HG03558 (cell line): ENCODE results near the gene UBE3D.
"Not testable (repeated sequence)": the region's sequence is repeated elsewhere in the genome, so short reads cannot be mapped to it uniquely, and the experiment has no call there.

ENCODE experiments used
- ATAC-seq: cut with Tn5 transposase; IDR thresholded peaks from one replicate; pipeline ENCODE4 v1.9.1; 2021; ENCODE audit warnings: moderate number of reproducible peaks; ENCODE audit not compliant: unreplicated experiment; ENCODE audit errors: extremely low read depth

Gene UBE3D

GRCh38 chr6:82984720-82985119, 80.9 kb downstream of the UBE3D start:
- no peak for ATAC-seq

- ATAC-seq = no peak
Measured at GRCh38 chr6:82980086-82980485, 85.6 kb downstream of the UBE3D start.

GRCh38 chr6:82979657-82980056, 86.0 kb downstream of the UBE3D start:
- no peak for ATAC-seq

GRCh38 chr6:82978362-82978945, 87.2 kb downstream of the UBE3D start:
- no peak for ATAC-seq

GRCh38 chr6:82976179-82976578, 89.5 kb downstream of the UBE3D start:
- no peak for ATAC-seq

GRCh38 chr6:82971877-82972460, 93.7 kb downstream of the UBE3D start:
- no peak for ATAC-seq

GRCh38 chr6:82970839-82971238, 94.8 kb downstream of the UBE3D start:
- ATAC-seq = no peak

GRCh38 chr6:82968708-82969107, 96.9 kb downstream of the UBE3D start:
- ATAC-seq = no peak

- no peak for ATAC-seq
Measured at GRCh38 chr6:82963191-82963925, 102.3 kb downstream of the UBE3D start.

GRCh38 chr6:82959385-82959941, 106.2 kb downstream of the UBE3D start:
- ATAC-seq = no peak

GRCh38 chr6:82958551-82958950, 107.1 kb downstream of the UBE3D start:
- no peak for ATAC-seq

- ATAC-seq = no peak
Measured at GRCh38 chr6:82957868-82958245, 107.8 kb downstream of the UBE3D start.

GRCh38 chr6:82957171-82957867, 108.3 kb downstream of the UBE3D start:
- no peak for ATAC-seq

GRCh38 chr6:82955841-82956240, 109.8 kb downstream of the UBE3D start:
- ATAC-seq = no peak

- ATAC-seq = peak; percentile 58
Measured at GRCh38 chr6:82954937-82955577, 110.6 kb downstream of the UBE3D start.

GRCh38 chr6:82954356-82954755, 111.3 kb downstream of the UBE3D start:
- no peak for ATAC-seq

- no peak for ATAC-seq
Measured at GRCh38 chr6:82953871-82954270, 111.8 kb downstream of the UBE3D start.

- ATAC-seq = no peak
Measured at GRCh38 chr6:82951935-82952334, 113.7 kb downstream of the UBE3D start.

GRCh38 chr6:82951389-82951788, 114.3 kb downstream of the UBE3D start:
- ATAC-seq = no peak

GRCh38 chr6:82930915-82931314, 134.7 kb downstream of the UBE3D start:
- ATAC-seq = not testable (repeated sequence)
